ENCODE results near the gene ITCH.

ITCH gene

DNA sequence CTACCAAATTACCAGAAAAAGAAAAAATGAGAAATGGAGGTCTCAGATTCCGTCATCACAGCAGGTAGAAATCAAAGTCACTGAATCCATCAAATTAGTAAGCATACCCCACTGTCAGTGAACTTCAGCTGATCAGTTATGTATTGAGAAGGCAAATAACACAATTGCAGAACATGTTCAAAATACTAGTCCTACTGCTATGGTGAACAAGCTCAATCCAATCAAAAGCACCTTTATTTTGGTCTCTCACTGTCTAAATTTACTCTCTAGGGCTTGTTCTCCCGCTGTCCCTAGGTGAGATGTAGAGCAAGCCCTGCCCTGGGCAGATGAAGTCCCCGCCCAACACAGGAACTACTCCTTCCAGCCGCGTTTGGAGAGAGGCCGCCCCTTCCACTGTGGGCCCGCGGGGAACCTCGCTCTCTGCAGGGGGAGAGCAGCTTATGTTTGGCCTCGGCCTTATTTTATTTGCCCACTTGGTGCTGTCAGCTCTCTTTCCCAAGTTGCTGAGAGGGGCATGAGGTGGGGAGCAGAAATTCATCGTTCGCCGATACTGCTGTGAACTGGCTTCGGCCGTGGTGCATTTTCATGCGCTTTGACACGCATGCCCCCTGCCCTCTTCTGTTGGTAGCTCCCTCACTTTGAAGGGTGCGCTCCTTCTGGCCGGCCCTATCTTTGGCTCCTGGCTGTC is 181.2 kb downstream of the ITCH start:
- no peak for DNase-seq (ENCODE audit: low read depth in 2 of 3, low spot score in 2 of 3)

DNA sequence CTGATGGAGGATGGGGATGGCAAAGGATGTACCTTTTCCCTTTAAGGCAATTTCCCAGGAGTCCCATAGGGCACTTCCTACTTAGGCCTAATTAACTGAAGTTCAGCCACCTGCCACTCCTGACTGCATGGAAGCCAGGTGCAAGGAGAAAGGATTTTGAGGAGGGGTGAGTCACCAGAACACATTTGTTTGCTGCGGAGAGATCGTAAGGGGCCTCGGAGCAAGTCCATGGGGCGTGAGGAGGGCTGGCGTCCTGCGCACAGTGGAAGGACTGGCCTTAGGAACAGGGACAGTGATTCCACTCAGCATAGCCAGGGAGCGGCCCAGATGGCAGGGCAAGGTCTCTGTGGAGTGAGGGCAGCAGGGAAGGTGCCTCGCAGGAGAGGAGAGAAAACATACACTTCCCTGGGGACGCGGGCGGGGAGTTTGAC is 183.7 kb downstream of the ITCH start:
- DNase-seq (ENCODE audit: low read depth in 2 of 3, low spot score in 2 of 3), result no peak

DNA sequence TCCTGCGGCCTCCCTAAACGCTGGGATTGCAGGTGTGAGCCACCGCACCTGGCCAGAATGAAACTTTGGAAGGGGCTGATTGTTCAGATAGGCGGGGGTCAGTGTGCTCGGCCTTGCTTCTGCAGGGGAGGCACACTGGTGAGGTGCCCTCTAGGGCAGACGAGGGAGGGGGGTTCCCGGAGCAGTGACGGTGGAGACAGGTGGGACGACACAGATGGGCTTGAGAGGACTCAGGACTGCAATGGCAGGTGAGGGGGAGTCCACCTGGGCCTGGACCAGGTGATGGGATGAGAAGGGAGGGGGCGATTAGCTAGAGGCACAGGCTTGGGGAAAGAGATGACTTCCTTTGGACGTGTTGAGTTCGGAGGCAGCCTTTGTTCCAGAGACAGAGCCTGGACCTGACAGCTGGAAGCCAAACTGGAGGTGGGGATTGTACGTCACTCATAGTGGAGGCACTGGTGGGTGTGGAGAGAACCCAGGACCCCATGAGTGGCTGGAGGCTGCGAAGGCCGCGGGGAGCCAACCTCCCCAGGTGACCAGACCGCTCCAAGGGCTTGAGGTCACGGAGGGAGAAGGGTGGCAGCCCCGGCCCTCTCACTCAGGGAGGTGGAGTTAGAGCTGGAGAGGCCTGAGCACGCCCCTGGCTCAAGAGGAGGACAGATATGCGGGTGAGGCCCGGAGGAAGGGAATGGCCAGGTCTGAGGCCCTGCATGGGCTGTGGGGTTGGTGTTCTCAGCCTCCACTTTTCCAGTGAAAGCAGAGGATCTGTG is 185.0 kb downstream of the ITCH start:
- DNase-seq (ENCODE audit: low read depth in 2 of 3, low spot score in 2 of 3), result no peak

DNA sequence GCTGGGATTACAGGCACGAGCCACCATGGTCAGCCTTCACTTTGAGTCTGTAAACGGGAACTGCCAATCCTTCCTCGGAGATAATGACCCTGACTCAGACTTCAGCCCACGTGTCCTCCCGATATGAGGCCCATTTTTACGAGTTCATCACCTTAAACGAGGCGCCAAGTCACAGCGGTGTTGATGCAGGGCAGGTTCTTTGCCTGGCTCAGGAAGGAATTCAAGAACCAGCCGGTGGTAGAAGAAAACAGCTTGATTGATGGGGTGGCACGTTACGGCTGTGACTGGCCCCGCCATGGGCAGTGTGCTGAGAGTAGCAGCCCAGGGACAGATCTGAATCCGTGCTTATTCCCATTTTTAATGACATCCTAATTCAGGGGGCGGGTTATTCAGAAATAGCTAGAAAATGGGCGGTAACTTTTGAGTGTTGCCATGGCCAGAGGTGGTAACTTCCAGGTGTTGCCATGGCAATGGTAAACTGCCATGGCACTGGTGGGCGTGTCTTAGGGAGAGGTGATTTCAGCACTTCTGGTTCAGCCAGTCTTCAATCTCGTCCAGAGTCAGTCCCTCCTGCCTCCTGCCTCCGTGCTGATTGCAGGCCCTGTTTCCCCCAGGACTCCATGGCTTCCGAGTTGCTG is 186.3 kb downstream of the ITCH start:
- DNase-seq (ENCODE audit: low read depth in 2 of 3, low spot score in 2 of 3), result no peak

DNA sequence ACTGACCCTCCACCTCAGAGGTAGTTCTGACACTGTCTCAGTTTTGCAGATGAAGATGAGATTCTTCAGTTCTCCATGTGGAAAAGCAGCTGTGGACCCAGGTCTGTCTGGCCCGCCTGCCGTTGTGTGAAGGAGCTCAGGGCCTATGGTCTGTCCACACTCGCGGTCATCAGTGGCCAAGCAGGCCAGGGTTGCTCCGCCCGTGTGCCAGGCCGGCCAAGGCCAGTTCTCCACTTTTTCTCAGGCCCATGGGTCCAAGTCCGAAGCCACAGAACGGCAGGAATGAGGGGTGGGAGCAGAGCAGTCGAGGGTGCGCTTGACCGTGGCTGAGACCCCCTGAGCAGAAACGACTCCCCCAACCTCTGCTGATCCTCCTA is 186.8 kb downstream of the ITCH start:
- DNase-seq (ENCODE audit: low read depth in 2 of 3, low spot score in 2 of 3), result no peak

DNA sequence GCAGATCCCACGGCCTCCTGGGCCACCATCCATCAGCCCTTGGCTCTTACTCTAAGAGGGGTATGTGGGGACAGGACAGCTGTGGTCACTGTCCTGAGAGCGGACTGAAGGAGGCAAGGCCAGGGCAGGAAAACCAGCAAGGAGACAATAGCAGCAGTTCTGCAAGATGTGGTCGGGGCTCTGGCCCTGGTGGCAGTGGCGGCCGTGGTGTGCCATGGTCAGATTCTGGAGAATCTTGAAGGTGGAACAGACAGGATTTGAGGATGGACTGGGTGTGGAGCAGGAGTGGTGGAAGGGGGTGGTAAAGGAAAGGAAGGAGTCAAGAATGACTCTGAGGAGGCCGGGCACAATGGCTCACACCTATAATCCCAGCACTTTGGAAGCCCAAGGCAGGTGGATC is 189.5 kb downstream of the ITCH start:
- no peak for DNase-seq (ENCODE audit: low read depth in 2 of 3, low spot score in 2 of 3)

DNA sequence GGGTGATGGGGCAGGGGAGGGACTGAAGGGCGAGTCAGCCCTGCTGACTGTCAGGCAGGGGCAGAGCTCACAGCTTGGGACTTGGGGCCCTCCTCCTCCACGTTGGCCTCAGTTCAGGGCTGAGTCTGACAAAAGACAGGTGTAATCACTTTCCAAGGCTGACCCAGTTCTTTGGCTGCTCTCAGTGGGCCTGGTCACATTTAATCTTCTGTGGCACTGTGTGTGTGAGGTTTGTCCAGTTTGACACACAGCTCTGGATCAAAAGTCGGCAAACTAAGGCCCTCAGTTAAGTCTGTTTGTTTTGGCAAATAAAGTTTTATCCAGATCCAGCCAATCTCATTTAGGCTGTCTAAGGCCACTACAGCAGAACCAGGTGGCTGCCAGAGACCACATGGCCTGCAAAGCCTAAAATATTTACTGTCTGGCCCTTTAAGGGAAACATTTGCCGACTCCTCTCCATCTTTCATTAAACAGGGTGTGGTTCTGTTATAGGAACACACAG is 190.3 kb downstream of the ITCH start:
- DNase-seq (ENCODE audit: low read depth in 2 of 3, low spot score in 2 of 3), result no peak

DNA sequence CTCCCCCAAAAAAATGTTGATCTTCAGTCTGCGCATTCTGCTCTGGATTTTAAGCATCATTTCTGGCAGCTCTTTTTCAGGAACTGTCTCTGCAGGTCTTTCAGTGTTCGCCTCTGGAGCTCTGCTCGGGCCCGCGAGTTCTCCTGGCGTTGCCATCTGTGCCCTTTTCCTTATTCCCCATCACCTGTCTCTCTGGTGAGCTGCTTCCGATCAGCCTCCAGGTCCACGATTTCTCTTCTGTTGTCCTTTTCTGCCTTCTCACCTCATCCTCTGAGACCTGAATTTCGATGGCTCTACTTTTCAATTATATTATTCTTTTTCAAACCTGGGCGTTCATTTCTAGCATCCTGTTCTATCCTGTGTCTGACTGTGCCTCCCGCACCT is 194.9 kb downstream of the ITCH start:
- no peak for DNase-seq (ENCODE audit: low read depth in 2 of 3, low spot score in 2 of 3)

DNA sequence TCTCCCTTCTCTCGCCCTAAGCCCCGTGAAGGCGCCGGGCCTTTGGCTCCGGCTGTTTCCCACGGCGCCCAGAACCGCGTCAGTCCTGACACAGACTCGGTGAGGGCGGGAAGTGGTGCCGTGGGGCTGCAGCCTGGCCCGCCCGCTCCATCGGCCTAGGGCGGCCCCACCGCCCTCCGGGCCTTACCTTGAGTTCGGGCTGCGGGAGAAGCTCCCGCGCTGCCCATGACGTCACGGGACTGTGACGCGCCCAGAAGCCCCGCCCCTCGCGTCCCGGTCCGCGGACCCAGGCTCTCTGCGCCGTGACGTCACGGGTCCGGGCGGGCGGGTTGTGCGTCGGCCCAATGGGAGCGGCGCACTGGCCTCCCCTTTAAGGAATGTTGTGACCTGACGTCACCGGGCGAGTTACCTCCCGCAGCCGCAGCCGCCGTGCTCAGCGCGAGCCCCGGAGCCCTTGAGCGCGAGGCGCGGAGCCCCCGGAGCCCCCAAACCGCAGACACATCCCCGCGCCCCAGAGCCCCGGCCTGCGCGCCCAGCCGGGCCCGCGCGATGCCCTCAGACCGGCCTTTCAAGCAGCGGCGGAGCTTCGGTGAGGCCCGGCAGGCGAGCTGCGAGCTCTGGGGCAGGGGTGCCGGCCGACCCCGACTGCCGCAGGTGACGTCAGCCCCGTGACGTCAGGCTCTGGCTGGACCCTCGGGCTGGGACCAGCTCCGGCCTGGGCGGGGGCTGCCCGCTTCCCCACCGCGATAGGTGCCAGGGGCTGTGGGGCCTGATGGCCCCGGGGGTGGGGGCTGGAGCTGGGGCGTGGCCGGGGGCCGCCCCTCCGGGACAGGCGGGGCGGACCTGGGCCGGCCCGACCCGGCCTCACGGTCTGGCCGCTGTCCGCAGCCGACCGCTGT is 195.5 kb downstream of the ITCH start, which contains the start of gene MAP1LC3A:
TSS of gene MAP1LC3A (plus strand) at position 399 of the 899 bp plus-strand sequence. CDS start at position 550, 151 bp downstream.
- DNase-seq (ENCODE audit: low read depth in 2 of 3, low spot score in 2 of 3), result peak; percentile 75 to 88 (median 77)

DNA sequence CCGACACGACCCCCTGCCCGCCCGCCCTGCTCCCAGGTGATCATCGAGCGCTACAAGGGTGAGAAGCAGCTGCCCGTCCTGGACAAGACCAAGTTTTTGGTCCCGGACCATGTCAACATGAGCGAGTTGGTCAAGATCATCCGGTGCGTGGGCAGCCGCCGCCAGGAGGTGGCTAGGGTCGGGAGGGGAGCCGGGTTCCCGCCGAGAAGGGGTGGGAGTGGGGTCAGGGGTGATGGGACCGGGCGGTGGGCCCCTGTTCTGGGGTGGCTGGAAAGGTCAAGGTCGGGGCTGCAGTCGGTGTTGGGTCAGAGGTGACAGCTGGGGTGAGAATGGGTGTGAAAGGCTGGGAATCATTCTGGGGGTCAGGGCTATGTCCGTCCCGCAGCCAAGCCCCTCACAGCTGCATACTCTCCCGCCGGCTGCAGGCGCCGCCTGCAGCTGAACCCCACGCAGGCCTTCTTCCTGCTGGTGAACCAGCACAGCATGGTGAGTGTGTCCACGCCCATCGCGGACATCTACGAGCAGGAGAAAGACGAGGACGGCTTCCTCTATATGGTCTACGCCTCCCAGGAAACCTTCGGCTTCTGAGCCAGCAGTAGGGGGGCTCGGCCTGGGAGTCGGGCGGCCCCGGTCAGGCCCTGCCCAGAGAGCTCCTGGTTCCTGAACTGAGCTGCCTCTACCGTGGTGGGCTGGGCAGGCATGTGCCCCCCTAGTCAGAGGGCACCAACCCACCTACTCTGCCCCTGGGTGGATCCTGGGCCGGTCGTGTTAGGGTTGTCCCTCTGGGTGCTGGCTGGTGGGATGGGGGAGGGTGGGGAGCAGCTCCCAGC is 196.5 kb downstream of the ITCH start:
- no peak for DNase-seq (ENCODE audit: low read depth in 2 of 3, low spot score in 2 of 3)

DNA sequence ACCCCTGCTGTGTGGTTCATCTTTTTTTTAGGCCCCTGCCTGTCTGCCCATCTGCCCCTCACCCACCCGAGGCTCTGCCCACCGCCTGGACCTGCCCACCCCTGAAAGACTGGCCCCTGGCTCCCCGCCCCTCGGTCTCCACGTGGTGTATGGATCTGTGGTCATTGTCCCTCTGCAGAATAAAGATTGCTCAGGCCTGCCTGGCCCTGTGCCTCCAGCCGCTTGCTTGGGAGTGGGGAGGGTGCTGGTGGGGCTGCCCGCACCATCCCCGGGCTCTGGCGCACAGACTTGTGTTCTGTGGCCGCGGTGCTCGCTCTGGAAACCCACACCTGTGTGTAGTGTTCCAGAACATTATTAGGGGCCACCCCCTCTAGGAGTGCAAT is 197.1 kb downstream of the ITCH start:
- DNase-seq (ENCODE audit: low read depth in 2 of 3, low spot score in 2 of 3), result no peak

DNA sequence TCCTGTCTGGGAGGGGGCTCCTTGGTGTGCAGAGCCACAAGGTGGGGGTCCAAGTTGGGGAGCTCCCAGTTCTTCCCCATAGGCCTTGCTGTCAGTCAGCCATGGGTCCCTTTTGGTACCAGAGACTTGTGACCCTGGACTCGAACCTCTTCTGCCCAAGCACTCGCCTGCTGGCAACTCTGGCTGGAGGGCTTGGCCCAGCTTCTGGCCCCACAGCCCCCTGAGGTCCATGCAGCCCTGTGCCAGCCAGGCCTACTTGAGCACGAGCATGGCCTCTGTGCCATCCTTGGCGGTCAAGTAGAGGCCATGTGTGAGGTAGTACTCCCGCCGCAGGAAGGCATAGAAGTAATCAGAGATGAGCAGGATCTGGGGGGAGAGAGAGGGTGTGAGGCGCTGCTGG is 197.5 kb downstream of the ITCH start:
- no peak for DNase-seq (ENCODE audit: low read depth in 2 of 3, low spot score in 2 of 3)

Measured in activated CD8-positive, alpha-beta memory T cell treated with anti-CD3 and anti-CD28 coated beads for 48 hours (primary cell).